GM18870 (cell line): Measurements from ENCODE around the gene PPM1D.
"Not testable (repeated sequence)": the region's sequence is repeated elsewhere in the genome, so short reads cannot be mapped to it uniquely, and the experiment has no call there.

Experiments
- ATAC-seq: cut with Tn5 transposase; IDR thresholded peaks from one replicate; pipeline ENCODE4 v1.9.1; 2021; ENCODE audit warnings: moderate library complexity; ENCODE audit not compliant: unreplicated experiment

The PPM1D gene

GRCh38 chr17:60664022-60664421 lies 64.0 kb downstream of the PPM1D start:
- ATAC-seq, result no peak

- ATAC-seq, result no peak
Observed at GRCh38 chr17:60665602-60666001, 65.6 kb downstream of the PPM1D start.

GRCh38 chr17:60668741-60669140 lies 68.7 kb downstream of the PPM1D start:
- not testable (repeated sequence) for ATAC-seq

- ATAC-seq, result no peak
Observed at GRCh38 chr17:60671482-60671881, 71.5 kb downstream of the PPM1D start.

GRCh38 chr17:60674637-60675036 lies 74.6 kb downstream of the PPM1D start:
- ATAC-seq, result not testable (repeated sequence)

GRCh38 chr17:60675997-60676396 lies 76.0 kb downstream of the PPM1D start:
- no peak for ATAC-seq

- no peak for ATAC-seq
Observed at GRCh38 chr17:60676758-60677307, 76.8 kb downstream of the PPM1D start.

- ATAC-seq, result peak; percentile 96
Observed at GRCh38 chr17:60677308-60678117, 77.5 kb downstream of the PPM1D start, which contains the start of gene BCAS3. BCAS3 (plus strand) TSS chr17:60677851.

- ATAC-seq, result no peak
Observed at GRCh38 chr17:60678118-60678444, 78.1 kb downstream of the PPM1D start.

GRCh38 chr17:60679287-60679686 lies 79.3 kb downstream of the PPM1D start:
- ATAC-seq, result no peak

- ATAC-seq, result no peak
Observed at GRCh38 chr17:60680754-60681153, 80.8 kb downstream of the PPM1D start.

- ATAC-seq, result no peak
Observed at GRCh38 chr17:60685437-60685836, 85.4 kb downstream of the PPM1D start.

GRCh38 chr17:60695960-60696359 lies 96.0 kb downstream of the PPM1D start:
- ATAC-seq, result no peak

- ATAC-seq, result no peak
Observed at GRCh38 chr17:60699090-60699489, 99.1 kb downstream of the PPM1D start.

- ATAC-seq, result no peak
Observed at GRCh38 chr17:60704170-60704569, 104.2 kb downstream of the PPM1D start.

- no peak for ATAC-seq
Observed at GRCh38 chr17:60712675-60713074, 112.7 kb downstream of the PPM1D start.

- no peak for ATAC-seq
Observed at GRCh38 chr17:60713608-60714007, 113.6 kb downstream of the PPM1D start.
